CD4-positive, alpha-beta T cell treated with Interleukin-6 at 100 ng/mL for 8 hours (primary cell): ENCODE data around the gene CCT7.

Source experiments
- DNase-seq: peaks from one replicate; pipeline ENCODE4 v3.0.0-alpha.2; 2020; ENCODE audit warnings: mixed read lengths, low spot score

Gene CCT7

DNA sequence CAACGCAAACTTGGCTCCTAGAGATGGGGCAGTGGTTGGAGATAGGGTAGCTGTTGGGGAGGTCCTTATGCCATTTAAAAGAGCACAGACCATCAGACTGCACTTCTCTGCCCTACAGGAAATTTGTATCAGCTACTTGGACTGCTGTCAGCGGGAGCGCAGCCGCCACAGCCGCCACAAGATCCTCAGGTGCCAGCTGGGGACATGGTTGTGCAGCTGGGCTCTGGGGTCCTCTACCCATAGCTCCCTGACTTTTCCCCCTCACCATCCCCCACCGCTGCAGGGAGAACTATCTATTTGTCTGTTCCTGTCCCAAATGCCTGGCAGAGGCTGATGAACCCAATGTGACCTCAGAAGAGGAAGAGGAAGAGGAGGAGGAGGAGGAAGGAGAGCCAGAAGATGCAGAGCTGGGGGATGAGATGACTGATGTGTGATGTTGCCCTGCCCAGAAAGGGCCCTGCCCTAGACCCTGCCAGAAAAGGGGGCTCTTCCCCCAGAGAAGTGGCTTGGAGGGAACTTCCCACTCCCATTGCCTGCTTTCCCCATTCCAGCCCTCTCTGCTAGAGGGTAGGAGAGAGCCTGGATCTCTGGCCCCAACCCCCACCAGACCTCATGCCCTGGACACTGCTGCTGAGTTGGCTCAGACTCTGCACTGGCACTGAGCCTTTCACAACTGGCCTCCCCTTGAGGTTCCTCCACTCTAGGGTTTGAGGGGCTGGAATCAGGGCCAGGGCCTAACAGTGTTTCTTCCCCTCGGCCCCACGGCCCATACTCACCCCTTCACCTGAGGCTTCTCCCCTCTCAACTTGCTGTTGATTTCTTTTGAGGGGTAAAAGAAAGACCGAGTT is 8.4 kb upstream of the CCT7 start:
- DNase-seq, result no peak

DNA sequence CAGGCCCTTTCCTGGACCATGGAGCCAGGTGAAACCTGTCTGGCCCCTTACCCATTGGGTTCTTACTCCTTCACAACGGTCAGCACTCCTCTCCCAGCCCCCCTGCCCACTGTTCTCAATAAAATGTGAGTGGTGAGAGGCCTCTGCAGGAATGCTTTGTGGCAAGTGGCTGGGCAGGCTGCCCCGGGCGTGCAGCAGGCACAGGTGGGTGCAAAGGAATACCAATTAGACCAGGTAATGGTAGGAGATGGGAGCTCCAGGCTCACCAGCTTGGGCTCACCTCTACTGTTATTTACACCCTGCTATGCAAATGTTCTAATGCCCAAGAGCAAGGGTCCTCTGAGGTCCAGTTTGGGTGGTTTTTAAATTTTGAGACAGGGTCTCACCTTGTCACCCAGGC is 7.0 kb upstream of the CCT7 start:
- no peak for DNase-seq

- no peak for DNase-seq
Measured at GRCh38 chr2:73228631-73229030, 5.5 kb upstream of the CCT7 start.

DNA sequence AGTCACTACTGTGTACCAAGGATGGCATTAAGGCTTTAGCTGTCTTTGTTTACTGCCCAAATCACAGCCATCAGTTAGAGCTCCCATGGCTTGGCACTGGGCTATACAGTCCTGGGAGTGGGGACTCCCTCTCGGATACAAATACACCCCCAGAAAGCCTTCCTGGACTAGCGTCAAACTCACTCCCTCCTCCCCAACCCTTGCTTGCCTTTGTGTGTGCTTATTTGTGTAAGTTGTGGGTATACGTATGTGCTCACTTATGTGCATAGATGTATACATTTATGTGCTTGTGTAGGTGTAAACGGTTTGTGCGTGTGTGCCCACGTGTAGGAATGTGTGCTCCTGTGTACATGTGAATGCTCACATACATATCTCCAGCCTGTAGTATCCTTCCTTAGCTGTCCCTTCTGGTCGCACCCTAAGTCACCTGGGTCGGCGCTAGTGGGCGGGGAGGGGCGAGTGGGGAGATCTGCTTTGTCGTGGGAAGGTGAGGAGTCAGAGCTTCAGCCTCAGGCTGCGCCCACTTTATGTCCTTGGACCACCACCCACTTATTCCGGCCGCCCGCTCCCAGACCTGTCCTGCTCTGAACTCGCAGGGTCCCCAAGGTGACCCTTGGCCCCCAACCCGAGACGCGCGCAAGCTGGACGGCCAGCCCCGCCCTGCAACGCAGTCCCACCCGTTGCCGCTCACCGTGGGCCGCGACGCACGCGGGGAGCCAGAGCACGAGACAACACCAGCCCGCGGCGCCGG is 1.5 kb upstream of the CCT7 start:
- DNase-seq, result no peak

GRCh38 chr2:73233154-73233931 is 765 bp upstream of the CCT7 start, which contains the start of gene PRADC1:
PRADC1 (minus strand) TSS chr2:73233239; CDS start chr2:73233160, 79 bp downstream.
- peak; percentile 96 for DNase-seq

DNA sequence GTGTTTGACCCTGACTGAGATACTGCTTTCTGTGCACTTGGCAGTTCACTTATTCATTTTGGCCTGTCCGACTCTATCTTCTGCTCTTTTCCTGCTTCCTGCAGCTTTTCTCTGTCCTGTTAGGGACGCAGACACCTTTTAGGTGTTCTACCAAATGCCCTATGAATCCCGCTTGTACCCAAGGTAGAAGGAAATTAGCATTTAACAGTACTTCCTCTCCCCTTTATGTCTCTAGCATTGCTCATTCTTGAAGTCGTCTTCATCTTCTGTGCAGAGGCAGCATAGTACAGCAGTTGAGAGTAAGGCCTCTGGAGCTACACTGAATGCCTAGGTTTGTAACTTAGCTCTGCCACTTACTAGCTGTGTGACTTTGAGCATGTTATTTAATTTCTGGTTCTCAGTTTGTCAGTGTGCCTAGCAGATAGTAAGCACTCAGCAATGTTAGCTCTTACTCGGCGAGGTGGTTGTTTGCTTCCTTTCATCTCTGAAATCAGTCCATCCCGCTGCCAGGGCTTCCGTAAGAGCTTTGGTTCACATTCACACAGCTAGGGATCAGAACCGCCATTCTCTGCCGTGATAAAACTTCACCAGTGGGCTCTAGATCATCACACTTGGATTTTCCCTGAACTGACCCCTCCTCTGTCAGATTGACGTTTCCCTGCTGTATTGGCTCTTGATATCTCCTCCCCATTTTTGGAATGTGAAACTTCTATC is 1.4 kb downstream of the CCT7 start:
- DNase-seq, result no peak

GRCh38 chr2:73237168-73237567 is 3.1 kb downstream of the CCT7 start:
- DNase-seq, result no peak

DNA sequence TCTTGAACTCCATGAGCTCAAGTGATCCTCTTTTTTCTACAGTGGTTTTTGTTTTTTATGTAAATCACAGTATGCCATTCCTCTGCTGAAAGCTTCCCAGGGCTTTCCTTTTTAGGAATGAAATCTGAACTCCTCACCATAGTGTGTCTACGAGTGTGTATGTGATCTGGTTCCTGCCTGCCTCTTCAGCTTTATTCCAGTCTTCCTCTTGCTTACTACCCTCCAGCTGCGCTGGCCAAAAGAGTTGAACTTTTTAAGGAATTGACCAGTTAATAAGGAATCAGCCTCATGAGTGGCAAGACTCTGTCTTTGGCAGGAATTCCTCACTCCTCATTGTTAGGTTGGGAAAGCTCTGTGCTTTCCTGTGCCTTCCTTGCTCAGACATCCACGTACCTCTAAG is 4.0 kb downstream of the CCT7 start:
- no peak for DNase-seq

- DNase-seq, result no peak
Measured at GRCh38 chr2:73238976-73239375, 4.9 kb downstream of the CCT7 start.

DNA sequence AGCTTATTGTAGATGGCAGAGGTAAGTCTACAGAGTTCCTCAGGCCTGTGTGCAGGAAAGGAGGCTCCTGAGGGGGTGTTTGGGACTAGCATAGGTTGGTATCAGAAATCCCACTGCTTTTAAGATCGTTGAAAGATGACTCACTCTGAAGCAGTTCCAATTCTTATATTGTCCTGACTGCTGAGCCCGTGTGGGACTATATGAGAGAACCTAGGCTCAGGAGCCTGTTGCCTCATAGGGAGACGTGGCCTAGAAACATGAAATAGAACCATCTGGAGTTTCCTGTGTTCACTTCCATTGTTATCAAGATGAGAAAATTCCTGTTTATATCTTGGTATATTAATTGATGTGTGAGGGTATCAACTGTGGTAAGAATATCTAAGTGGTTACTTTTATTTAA is 5.7 kb downstream of the CCT7 start:
- DNase-seq, result no peak

- DNase-seq, result no peak
Measured at GRCh38 chr2:73243884-73244570, 9.9 kb downstream of the CCT7 start.

DNA sequence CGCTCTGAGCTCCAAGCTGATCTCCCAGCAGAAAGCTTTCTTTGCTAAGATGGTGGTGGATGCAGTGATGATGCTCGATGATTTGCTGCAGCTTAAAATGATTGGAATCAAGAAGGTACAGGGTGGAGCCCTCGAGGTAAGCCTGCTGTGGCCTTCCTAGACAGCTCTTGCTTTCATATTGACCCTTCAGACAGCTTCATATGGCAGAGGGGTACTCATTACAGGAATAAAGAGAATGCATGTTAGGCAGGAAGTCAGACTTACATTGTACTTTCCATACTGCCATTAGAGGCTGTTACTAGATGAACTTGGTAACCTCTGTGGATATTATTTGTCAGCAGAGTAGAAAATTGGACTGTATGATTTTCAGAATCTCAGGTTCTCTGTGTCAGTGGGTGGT is 10.5 kb downstream of the CCT7 start:
- DNase-seq, result no peak

DNA sequence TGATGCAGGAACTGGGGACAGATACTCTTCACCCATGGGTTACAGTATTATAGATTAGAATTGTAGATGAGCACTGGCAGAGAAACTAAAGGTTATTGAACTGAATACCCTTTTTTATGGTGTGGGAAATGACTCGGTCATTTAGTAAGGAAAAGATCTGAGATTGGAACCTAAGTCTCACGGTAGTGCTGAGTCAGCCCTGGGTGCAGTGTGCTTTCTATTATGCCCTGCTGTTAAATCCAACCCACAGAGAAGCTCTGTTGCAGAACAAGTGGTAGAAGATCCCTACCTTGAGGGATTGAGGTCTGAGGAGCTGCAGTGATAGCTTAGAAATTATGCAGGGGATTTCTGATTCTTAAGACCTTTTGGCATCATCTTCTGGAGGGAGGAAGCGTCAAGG is 12.7 kb downstream of the CCT7 start:
- no peak for DNase-seq

GRCh38 chr2:73249636-73250035 is 15.5 kb downstream of the CCT7 start:
- DNase-seq, result no peak

GRCh38 chr2:73250872-73251846 is 17.1 kb downstream of the CCT7 start:
- DNase-seq, result no peak

DNA sequence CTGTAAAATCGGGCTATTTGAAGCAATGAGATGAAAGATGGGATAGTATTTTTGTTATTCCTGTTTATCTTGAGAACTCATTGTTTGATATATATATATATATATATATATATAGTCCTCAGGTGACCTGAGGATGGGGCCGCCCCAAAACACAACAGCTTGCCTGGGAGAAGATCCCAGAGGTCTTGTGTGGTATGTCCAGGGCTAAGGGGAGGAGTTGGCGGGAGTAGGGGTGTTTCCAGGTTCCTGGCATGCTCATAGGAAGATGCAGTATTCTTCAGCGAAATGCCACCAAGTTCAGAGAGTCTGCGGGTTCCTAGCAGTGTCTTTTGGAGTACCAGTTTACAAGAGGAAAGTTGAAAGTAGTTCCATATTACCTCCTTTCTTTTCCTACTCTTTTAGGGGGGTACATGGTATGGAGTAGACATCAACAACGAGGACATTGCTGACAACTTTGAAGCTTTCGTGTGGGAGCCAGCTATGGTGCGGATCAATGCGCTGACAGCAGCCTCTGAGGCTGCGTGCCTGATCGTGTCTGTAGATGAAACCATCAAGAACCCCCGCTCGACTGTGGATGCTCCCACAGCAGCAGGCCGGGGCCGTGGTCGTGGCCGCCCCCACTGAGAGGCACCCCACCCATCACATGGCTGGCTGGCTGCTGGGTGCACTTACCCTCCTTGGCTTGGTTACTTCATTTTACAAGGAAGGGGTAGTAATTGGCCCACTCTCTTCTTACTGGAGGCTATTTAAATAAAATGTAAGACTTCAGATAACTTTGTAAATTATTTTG is 18.3 kb downstream of the CCT7 start:
- DNase-seq, result no peak

- no peak for DNase-seq
Measured at GRCh38 chr2:73253400-73253799, 19.3 kb downstream of the CCT7 start.

DNA sequence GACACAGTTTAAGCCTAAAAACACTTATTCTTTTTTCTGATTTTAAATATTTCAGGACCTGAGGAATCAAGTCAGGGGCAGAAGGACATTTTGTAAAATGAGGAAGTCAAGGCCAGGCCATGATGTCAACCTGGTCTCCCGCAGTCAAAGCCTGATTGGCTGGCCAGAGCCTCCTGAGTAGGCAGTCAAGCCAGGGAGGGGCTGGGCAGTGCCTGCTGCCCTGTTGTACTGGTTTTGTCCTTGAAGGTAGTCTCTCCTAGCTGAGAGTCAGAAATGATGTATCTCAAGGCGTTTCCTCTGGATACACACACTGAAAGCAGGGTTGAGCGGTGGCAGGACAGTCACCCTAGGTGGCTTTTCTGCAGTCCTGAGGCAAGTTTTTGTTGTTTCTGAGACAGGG is 19.8 kb downstream of the CCT7 start:
- DNase-seq, result no peak

- no peak for DNase-seq
Measured at GRCh38 chr2:73254343-73255006, 20.4 kb downstream of the CCT7 start.
